Measurements from ENCODE around the gene DAAM2.

DNA sequence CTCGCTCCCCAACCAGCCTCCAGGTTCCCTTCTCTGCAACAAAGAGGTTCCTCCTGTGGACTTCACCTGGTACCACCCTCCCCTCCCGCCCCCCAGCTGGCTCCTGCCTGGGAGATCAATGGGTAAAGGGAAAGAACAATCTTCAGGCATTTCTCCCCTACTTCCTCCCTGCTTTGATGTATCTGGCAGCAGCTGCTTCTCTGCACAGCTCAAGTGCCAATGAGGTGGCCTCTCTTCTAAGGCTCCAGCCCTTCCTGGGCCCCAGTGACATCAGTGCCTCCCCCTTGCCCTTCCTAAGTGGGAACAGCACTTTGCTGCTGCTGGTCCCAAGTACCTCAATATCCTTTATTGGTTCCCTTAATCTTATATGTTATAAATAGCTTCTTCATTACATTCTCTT lies 118.6 kb downstream of the DAAM2 start:
- TF ChIP-seq, protein P1, sequence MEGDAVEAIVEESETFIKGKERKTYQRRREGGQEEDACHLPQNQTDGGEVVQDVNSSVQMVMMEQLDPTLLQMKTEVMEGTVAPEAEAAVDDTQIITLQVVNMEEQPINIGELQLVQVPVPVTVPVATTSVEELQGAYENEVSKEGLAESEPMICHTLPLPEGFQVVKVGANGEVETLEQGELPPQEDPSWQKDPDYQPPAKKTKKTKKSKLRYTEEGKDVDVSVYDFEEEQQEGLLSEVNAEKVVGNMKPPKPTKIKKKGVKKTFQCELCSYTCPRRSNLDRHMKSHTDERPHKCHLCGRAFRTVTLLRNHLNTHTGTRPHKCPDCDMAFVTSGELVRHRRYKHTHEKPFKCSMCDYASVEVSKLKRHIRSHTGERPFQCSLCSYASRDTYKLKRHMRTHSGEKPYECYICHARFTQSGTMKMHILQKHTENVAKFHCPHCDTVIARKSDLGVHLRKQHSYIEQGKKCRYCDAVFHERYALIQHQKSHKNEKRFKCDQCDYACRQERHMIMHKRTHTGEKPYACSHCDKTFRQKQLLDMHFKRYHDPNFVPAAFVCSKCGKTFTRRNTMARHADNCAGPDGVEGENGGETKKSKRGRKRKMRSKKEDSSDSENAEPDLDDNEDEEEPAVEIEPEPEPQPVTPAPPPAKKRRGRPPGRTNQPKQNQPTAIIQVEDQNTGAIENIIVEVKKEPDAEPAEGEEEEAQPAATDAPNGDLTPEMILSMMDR (conservative IDR thresholded peaks at IDR 0.05; ENCODE audit: low read depth, low read length) = no peak
- TF ChIP-seq EZH2 (IDR thresholded peaks at IDR 0.05; ENCODE audit: borderline replicate concordance, low read depth, low read length, poor library complexity, severe bottlenecking) = no peak

Measured in A673 (cell line).